Neutrophil (primary cell): ENCODE measurements around the gene HNRNPH1.
"Not testable (repeated sequence)": the region's sequence is repeated elsewhere in the genome, so short reads cannot be mapped to it uniquely, and the experiment has no call there.

Experiments
- H3K27ac ChIP-seq: fragments of 200-600 bp; sonication (generic); 2 replicates; pipeline ENCODE4 v1.5.1; 2016; ENCODE audit warnings: mild to moderate bottlenecking, moderate library complexity
- H3K27me3 ChIP-seq: fragments of 200-600 bp; sonication (generic); 2 replicates; pipeline ENCODE4 v1.6.0; 2016; ENCODE audit warnings: mild to moderate bottlenecking
- H3K36me3 ChIP-seq: fragments of 200-600 bp; sonication (generic); 2 replicates; pipeline ENCODE4 v1.5.1; 2017
- H3K4me1 ChIP-seq, 2 experiments: fragments of 200-600 bp in 1 of 2; sonication (generic) in 1 of 2; 1 replicate in 1 of 2; 2 replicates in 1 of 2; pipeline versions ENCODE4 v1.5.1 to v1.6.1; 2013 to 2016; ENCODE audit warnings: low read depth in 1 of 2, low read length in 1 of 2, mild to moderate bottlenecking in 1 of 2, moderate library complexity in 1 of 2; ENCODE audit not compliant: control insufficient read depth in 1 of 2, insufficient read depth in 1 of 2
- H3K4me3 ChIP-seq, 2 experiments: fragments of 200-600 bp in 1 of 2; sonication (generic) in 1 of 2; 1 replicate in 1 of 2; 2 replicates in 1 of 2; pipeline ENCODE4 v1.5.1; 2013 to 2016; ENCODE audit warnings: low read depth in 1 of 2, low read length in 1 of 2, mild to moderate bottlenecking in 1 of 2, moderate library complexity in 1 of 2
- H3K9me3 ChIP-seq: fragments of 200-600 bp; sonication (generic); 2 replicates; pipeline ENCODE4 v1.5.1; 2016
- TF ChIP-seq, protein P1 (sequence below): fragments of 200-600 bp; sonication (generic); IDR thresholded peaks from 2 replicates; pipeline ENCODE4 v1.5.1; 2016; ENCODE audit warnings: antibody characterized with exemption

HNRNPH1 gene

DNA sequence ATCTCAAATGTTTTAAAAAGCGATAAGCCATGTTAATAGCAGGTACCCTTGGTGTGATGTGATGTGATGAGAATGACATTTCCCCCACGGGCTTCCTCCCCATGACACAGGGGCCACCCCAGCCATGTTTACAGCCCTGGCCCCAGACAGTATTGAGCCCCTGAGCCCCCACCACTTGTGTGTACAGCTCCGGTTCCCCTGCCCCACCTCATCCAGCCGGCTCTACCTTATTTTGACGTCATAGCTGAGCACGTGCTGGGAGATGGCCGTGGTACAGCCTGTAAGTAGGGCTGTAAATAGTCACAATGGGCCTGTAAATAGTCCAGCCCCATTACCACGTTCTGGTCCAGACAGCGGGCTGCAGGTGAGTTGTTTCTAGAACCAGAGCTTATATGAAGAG lies 24.9 kb upstream of the HNRNPH1 start:
- TF ChIP-seq, protein P1, sequence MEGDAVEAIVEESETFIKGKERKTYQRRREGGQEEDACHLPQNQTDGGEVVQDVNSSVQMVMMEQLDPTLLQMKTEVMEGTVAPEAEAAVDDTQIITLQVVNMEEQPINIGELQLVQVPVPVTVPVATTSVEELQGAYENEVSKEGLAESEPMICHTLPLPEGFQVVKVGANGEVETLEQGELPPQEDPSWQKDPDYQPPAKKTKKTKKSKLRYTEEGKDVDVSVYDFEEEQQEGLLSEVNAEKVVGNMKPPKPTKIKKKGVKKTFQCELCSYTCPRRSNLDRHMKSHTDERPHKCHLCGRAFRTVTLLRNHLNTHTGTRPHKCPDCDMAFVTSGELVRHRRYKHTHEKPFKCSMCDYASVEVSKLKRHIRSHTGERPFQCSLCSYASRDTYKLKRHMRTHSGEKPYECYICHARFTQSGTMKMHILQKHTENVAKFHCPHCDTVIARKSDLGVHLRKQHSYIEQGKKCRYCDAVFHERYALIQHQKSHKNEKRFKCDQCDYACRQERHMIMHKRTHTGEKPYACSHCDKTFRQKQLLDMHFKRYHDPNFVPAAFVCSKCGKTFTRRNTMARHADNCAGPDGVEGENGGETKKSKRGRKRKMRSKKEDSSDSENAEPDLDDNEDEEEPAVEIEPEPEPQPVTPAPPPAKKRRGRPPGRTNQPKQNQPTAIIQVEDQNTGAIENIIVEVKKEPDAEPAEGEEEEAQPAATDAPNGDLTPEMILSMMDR = no peak
- Histone ChIP-seq H3K4me3 (no peak overlapping the region), H3K9me3 (no peaks in the 10 kb centered on the region), H3K27me3 (no peaks in the 10 kb centered on the region), H3K27ac (no peak overlapping the region), H3K36me3 (no peaks in the 10 kb centered on the region), H3K4me1 (no peaks in the 10 kb centered on the region)

DNA sequence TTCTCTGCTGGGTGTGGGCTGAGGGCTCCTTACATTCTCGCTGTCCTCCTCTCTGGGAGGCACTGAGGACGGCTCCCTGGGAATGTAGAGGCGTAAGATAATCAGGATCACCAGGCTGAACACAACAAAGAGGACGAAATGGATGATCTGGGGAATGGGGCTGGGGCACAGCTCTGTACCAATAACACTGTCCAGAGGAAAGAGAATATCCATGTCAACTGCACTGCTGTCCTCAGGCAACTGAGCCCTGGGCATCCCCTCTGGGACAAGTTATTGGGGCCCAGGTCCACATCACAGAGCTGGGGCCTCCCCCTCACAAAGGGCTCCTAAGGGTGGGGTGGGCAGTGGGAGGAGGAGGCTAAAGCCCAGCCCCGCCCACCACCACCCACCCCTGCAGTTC lies 21.3 kb upstream of the HNRNPH1 start:
- not testable (repeated sequence) for H3K27me3 ChIP-seq, H3K27ac ChIP-seq, H3K36me3 ChIP-seq, H3K9me3 ChIP-seq, H3K4me3 ChIP-seq, H3K4me1 ChIP-seq

DNA sequence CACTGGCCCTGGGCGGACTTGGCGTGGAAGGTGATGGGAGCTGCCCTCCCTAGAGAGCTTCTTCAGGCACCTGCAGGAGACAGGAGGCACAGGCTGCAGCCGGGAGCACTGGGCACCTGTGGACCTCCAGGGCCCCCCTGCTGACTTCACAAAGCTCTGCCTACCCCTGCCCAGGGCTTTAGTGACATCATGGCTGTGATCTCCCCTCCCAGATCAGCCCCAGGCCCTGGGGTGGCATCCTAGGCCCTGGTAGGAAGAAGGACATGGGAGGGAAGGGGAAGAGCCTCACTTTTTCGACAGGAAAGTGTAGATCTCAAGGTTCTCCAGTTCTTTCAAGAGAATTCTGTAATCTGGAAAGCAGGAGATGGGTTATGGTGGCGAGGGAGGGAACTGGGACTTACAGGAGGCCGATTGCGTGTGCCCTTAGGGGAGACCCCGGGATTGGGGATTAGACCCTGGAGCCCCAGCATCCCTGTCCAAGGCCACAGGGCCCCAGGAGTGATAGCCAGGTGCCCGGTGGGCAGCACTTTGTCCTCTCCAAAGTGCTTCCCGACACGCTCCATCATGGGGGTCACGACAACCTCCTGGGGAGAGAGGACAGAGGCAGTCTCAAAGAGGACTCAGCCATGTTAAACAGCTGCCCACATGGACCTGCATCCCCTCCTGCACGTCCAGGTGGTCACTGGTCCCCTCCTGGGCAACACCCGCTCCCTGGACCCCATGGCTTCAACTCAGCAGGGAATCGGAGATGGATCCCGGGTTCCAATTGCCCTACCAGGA lies 19.9 kb upstream of the HNRNPH1 start:
- H3K36me3 ChIP-seq, H3K27ac ChIP-seq, H3K9me3 ChIP-seq, H3K4me1 ChIP-seq, H3K4me3 ChIP-seq, H3K27me3 ChIP-seq: not testable (repeated sequence)

DNA sequence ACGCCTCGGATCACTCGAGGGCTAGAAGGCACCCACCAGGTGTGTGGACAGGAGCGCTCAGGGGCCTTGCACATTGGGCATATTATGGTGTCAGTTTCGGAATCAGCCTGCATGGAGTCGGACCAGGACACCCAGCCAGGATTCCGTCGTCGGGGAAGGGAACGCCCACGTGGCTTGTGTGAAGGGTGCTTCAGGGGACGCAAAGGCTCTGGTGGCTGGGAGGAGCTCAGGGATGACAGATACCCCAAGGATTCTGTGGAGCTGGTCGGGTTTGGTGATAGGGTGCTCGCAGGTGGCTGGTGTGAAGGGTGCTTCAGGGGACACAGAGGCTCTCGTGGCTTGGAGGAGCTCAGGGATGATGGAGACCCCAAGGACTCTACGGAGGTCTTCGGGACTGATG lies 19.2 kb upstream of the HNRNPH1 start:
- not testable (repeated sequence) for H3K27me3 ChIP-seq, H3K4me3 ChIP-seq, H3K27ac ChIP-seq, H3K9me3 ChIP-seq, H3K4me1 ChIP-seq, H3K36me3 ChIP-seq

DNA sequence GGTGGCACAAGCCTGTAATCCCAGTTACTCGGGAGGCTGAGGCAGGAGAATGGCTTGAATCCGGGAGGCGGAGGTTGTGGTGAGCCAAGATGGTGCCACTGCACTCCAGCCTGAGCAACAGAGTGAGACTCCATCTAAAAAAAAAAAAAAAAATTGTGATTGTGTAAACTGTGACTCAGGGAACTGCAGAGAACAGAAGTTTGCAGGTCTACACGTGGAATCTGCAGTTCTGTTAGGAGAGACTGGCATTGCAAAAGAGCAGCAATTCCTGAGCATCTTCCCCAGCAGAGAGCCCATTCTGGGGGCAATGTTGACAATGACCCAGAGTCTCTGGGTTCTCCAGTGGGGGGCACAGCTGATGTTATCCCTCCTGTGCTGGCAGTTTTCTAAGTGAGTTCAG lies 18.3 kb upstream of the HNRNPH1 start:
- not testable (repeated sequence) for H3K36me3 ChIP-seq, H3K4me3 ChIP-seq, H3K27me3 ChIP-seq, H3K4me1 ChIP-seq, H3K9me3 ChIP-seq, H3K27ac ChIP-seq

DNA sequence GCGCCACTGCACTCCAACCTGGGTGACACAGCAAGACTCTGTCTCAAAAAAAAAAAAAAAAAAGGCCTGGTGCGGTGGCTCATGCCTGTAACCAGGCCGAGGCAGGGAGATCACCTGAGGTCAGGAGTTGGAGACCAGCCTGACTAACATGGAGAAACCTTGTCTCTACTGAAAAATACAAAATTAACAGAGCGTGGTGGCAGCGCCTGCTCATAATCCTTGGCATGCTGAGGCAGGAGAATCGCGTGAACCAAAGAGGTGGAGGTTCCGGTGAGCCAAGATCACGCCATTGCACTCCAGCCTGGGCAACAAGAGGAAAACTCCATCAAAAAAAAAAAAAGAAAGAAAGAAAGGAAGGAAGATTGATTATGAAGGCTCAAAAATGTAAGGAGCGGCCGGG lies 15.8 kb upstream of the HNRNPH1 start:
- H3K4me3 ChIP-seq, H3K9me3 ChIP-seq, H3K27me3 ChIP-seq, H3K4me1 ChIP-seq, H3K27ac ChIP-seq, H3K36me3 ChIP-seq: not testable (repeated sequence)

DNA sequence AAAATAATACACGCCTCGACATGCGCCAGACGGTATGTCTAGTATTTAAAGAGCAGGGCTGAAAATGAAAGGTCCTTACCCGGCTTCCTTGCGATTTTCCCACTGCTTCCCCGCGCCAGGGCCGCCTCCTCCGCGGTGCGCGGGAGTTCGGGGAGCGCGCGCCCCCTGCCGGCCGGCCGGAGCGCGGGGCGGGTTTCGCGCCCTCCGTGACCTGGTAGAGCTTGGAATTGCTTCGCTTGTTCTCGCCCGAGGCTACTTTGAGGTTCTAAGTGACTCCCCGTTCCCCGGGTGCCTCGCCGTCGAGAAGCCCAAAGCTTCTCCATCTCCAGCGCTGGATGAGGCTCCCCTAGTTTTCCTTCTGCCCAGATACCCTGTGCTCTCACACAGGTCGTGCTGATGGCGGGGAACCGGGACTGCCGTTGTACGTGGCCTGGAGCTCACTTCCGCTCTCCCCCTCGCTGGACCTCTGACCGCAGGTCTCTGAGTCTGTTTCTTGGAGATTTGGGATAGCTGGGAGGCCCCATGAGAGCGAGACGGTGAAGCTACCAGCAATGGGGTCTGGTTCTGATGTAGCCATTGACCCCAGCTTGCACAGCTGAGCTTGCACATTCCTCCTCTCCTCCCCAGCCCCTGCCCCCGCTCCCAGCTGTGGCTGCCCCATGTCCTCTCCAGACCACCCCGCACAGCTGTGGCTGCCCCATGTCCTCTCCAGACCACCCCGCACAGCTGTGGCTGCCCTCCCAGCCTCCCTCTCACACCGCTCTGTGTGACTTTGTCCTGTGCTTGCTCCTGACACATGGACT lies 11.1 kb upstream of the HNRNPH1 start:
- not testable (repeated sequence) for H3K27me3 ChIP-seq, H3K36me3 ChIP-seq, H3K27ac ChIP-seq, H3K4me1 ChIP-seq, H3K4me3 ChIP-seq, H3K9me3 ChIP-seq

DNA sequence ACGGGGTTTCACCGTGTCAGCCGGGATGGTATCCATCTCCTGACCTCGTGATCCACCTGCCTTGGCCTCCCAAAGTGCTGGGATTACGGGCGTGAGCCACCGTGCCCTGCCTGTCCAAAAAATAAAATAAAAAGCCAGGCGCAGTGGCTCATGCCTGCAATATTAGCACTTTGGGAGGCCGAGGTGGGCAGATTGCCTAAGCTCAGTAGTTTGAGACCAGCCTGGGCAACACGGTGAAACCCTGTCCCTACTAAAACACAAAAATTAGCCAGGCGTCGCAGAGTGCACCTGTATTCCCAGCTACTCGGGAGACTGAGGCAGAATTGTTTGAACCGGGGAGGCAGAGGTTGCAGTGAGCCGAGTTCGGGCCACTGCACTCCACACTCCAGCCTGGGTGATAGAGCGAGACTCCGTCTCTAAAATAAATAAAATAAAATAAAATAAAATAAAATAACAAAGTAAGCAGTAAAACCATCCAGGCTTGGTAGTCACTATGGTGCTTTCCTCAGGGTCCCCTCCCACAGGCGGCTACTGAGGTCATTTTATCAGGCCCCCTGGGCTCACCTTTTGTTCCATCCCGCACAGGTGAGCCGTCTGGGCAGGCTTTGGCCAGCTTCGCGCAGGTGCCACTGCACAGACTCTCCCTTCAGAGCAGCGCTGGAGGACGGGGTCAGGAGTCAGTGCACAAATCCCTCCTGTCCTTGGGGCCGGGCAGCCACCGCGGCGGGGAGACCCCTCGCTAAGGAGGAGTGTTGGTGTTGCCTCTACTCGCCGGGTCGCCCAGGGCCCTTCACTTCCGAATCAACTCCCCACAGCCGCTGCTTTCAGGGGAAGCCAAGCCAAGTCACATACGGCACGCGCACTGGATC lies 10.3 kb upstream of the HNRNPH1 start:
- not testable (repeated sequence) for H3K27me3 ChIP-seq, H3K4me3 ChIP-seq, H3K4me1 ChIP-seq, H3K27ac ChIP-seq, H3K9me3 ChIP-seq, H3K36me3 ChIP-seq
